ENCODE results near the gene TMEM87B.
"Not testable (repeated sequence)": the region's sequence is repeated elsewhere in the genome, so short reads cannot be mapped to it uniquely, and the experiment has no call there.

TMEM87B gene

GRCh38 chr2:112034924-112035323, 20.1 kb upstream of the TMEM87B start:
- Histone ChIP-seq H3K27ac (ENCODE audit: low read length) (no peak overlapping the region), H3K9me3 (ENCODE audit: control insufficient read depth in 1 of 2, low read length in 2 of 2) (no peaks in the 10 kb centered on the region), H3K4me3 (ENCODE audit: low read depth in 1 of 2, low read length in 2 of 2) (no peak overlapping the region), H3K27me3 (ENCODE audit: low read depth, low read length) (no peaks in the 10 kb centered on the region), H3K36me3 (ENCODE audit: control insufficient read depth in 1 of 2, insufficient read depth in 2 of 2, low read length in 2 of 2) (no peaks in the 10 kb centered on the region), H3K4me1 (ENCODE audit: control insufficient read depth in 1 of 2, insufficient read depth in 2 of 2, low read length in 2 of 2) (peaks cover 3 to 13% of the 10 kb centered on the region in 2 donors)

- Histone ChIP-seq H3K4me1 (ENCODE audit: control insufficient read depth in 1 of 2, insufficient read depth in 2 of 2, low read length in 2 of 2) (peaks cover 3 to 13% of the 10 kb centered on the region in 2 donors), H3K4me3 (ENCODE audit: low read depth in 1 of 2, low read length in 2 of 2) (no peak overlapping the region), H3K27ac (ENCODE audit: low read length) (no peak overlapping the region), H3K27me3 (ENCODE audit: low read depth, low read length) (no peaks in the 10 kb centered on the region), H3K36me3 (ENCODE audit: control insufficient read depth in 1 of 2, insufficient read depth in 2 of 2, low read length in 2 of 2) (no peaks in the 10 kb centered on the region), H3K9me3 (ENCODE audit: control insufficient read depth in 1 of 2, low read length in 2 of 2) (no peaks in the 10 kb centered on the region)
Measured at GRCh38 chr2:112035786-112036185, 19.3 kb upstream of the TMEM87B start.

DNA sequence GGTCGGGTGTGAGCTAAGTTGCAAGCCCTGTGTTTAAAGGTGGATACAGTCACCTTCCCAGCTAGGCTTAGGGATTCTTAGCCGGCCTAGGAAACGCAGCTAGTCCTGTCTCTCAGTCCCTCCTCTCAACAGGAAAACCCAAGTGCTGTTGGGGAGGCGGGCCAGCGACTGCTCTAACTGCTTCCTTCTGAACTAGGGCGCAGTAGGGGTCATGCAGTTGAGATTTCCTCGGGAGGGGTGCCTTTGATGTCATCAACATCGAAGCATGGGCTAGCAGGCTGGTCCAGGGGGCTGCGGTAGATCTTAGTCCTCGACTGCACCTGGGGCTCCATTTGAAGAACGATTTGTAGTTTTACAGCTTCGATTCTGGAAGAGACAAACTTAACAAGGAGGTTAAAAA, 15.5 kb upstream of the TMEM87B start:
- H3K9me3 ChIP-seq (ENCODE audit: control insufficient read depth in 1 of 2, low read length in 2 of 2); H3K36me3 ChIP-seq (ENCODE audit: control insufficient read depth in 1 of 2, insufficient read depth in 2 of 2, low read length in 2 of 2); H3K4me3 ChIP-seq (ENCODE audit: low read depth in 1 of 2, low read length in 2 of 2); H3K27ac ChIP-seq (ENCODE audit: low read length); H3K27me3 ChIP-seq (ENCODE audit: low read depth, low read length); H3K4me1 ChIP-seq (ENCODE audit: control insufficient read depth in 1 of 2, insufficient read depth in 2 of 2, low read length in 2 of 2): not testable (repeated sequence)

DNA sequence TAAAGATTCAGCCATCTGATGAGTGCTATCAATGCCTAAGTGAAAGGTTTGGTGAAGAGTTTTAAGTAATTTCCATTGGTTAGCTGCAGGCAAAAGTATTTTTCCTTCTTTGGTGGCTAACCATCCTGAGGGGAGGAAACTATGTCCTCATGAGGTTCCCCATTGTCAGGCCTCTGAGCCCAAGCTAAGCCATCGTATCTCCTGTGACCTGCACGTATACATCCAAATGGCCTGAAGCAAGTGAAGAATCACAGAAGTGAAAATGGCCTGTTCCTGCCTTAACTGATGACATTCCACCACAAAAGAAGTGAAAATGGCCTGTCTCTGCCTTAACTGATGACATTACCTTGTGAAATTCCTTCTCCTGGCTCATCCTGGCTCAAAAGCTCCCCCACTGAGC, 15.0 kb upstream of the TMEM87B start:
- H3K27ac ChIP-seq (ENCODE audit: low read length); H3K4me3 ChIP-seq (ENCODE audit: low read depth in 1 of 2, low read length in 2 of 2); H3K36me3 ChIP-seq (ENCODE audit: control insufficient read depth in 1 of 2, insufficient read depth in 2 of 2, low read length in 2 of 2); H3K4me1 ChIP-seq (ENCODE audit: control insufficient read depth in 1 of 2, insufficient read depth in 2 of 2, low read length in 2 of 2); H3K9me3 ChIP-seq (ENCODE audit: control insufficient read depth in 1 of 2, low read length in 2 of 2); H3K27me3 ChIP-seq (ENCODE audit: low read depth, low read length): not testable (repeated sequence)

DNA sequence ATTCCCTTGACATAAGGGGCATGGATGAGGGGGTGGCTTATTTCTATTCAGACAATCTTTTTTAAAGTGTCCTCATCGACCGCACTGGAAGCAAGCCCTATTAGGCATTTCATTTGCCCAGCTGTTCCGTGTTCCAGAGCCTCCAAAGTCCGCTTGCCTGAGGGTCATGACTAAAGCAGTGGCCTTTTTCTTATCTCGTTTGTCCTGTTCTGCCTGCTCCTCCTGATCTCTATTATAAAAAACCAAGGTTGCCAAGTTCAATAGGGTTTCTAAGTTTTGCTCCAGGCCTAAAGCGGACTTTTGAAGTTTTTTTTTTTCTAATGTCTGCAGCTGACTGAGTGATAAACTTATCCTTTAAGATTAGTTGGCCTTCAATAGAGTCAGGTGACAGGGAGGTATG, 13.6 kb upstream of the TMEM87B start:
- not testable (repeated sequence) for H3K9me3 ChIP-seq (ENCODE audit: control insufficient read depth in 1 of 2, low read length in 2 of 2); H3K4me3 ChIP-seq (ENCODE audit: low read depth in 1 of 2, low read length in 2 of 2); H3K36me3 ChIP-seq (ENCODE audit: control insufficient read depth in 1 of 2, insufficient read depth in 2 of 2, low read length in 2 of 2); H3K27ac ChIP-seq (ENCODE audit: low read length); H3K27me3 ChIP-seq (ENCODE audit: low read depth, low read length); H3K4me1 ChIP-seq (ENCODE audit: control insufficient read depth in 1 of 2, insufficient read depth in 2 of 2, low read length in 2 of 2)

GRCh38 chr2:112045446-112046014, 9.5 kb upstream of the TMEM87B start:
- no peak overlapping the region for H3K4me3 ChIP-seq (ENCODE audit: low read depth in 1 of 2, low read length in 2 of 2)
- no peaks in the 10 kb centered on the region for H3K27me3 ChIP-seq (ENCODE audit: low read depth, low read length)
- no peak overlapping the region for H3K27ac ChIP-seq (ENCODE audit: low read length)
- peaks cover 3 to 6% of the 10 kb centered on the region in 2 donors for H3K9me3 ChIP-seq (ENCODE audit: control insufficient read depth in 1 of 2, low read length in 2 of 2)
- no peaks in the 10 kb centered on the region for H3K36me3 ChIP-seq (ENCODE audit: control insufficient read depth in 1 of 2, insufficient read depth in 2 of 2, low read length in 2 of 2)
- no peaks in the 10 kb centered on the region for H3K4me1 ChIP-seq (ENCODE audit: control insufficient read depth in 1 of 2, insufficient read depth in 2 of 2, low read length in 2 of 2)

- H3K4me1 ChIP-seq (ENCODE audit: control insufficient read depth in 1 of 2, insufficient read depth in 2 of 2, low read length in 2 of 2): no peaks in the 10 kb centered on the region
- H3K27me3 ChIP-seq (ENCODE audit: low read depth, low read length): no peaks in the 10 kb centered on the region
- H3K9me3 ChIP-seq (ENCODE audit: control insufficient read depth in 1 of 2, low read length in 2 of 2): peaks cover 3 to 6% of the 10 kb centered on the region in 2 donors
- no peaks in the 10 kb centered on the region for H3K36me3 ChIP-seq (ENCODE audit: control insufficient read depth in 1 of 2, insufficient read depth in 2 of 2, low read length in 2 of 2)
- H3K4me3 ChIP-seq (ENCODE audit: low read depth in 1 of 2, low read length in 2 of 2): no peak overlapping the region
- no peak overlapping the region for H3K27ac ChIP-seq (ENCODE audit: low read length)
Measured at GRCh38 chr2:112046231-112046630, 8.8 kb upstream of the TMEM87B start.

- peaks cover 3 to 6% of the 10 kb centered on the region in 2 donors for H3K9me3 ChIP-seq (ENCODE audit: control insufficient read depth in 1 of 2, low read length in 2 of 2)
- no peak overlapping the region for H3K27ac ChIP-seq (ENCODE audit: low read length)
- no peaks in the 10 kb centered on the region for H3K36me3 ChIP-seq (ENCODE audit: control insufficient read depth in 1 of 2, insufficient read depth in 2 of 2, low read length in 2 of 2)
Measured at GRCh38 chr2:112047537-112048235, 7.4 kb upstream of the TMEM87B start.

DNA sequence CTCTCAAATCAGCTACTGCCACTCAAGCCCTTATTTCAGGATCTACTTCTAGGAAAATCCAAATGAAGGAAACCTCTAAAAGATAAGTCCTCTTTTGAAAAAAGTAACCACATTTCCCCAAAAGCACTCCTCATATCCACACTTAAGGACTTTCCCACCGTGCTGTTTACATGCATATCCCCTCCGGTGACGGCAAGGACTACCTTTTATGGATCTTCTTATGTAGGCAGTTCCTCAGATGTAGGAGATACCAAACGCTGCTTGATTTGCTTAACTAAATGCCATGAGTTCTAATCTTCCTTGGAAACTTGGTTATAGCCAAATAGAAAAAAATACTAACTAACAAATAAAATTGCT, 6.9 kb upstream of the TMEM87B start:
- no peak overlapping the region for H3K27ac ChIP-seq (ENCODE audit: low read length)
- peaks cover 3 to 6% of the 10 kb centered on the region in 2 donors for H3K9me3 ChIP-seq (ENCODE audit: control insufficient read depth in 1 of 2, low read length in 2 of 2)
- no peaks in the 10 kb centered on the region for H3K27me3 ChIP-seq (ENCODE audit: low read depth, low read length)
- no peaks in the 10 kb centered on the region for H3K36me3 ChIP-seq (ENCODE audit: control insufficient read depth in 1 of 2, insufficient read depth in 2 of 2, low read length in 2 of 2)
- no peak overlapping the region for H3K4me3 ChIP-seq (ENCODE audit: low read depth in 1 of 2, low read length in 2 of 2)
- no peaks in the 10 kb centered on the region for H3K4me1 ChIP-seq (ENCODE audit: control insufficient read depth in 1 of 2, insufficient read depth in 2 of 2, low read length in 2 of 2)

More at GRCh38 chr2:112047537-112048235, 7.4 kb upstream of the TMEM87B start:
- Histone ChIP-seq H3K4me1 (ENCODE audit: control insufficient read depth in 1 of 2, insufficient read depth in 2 of 2, low read length in 2 of 2) (no peaks in the 10 kb centered on the region), H3K27me3 (ENCODE audit: low read depth, low read length) (no peaks in the 10 kb centered on the region), H3K4me3 (ENCODE audit: low read depth in 1 of 2, low read length in 2 of 2) (no peak overlapping the region)

- no peaks in the 10 kb centered on the region for H3K27me3 ChIP-seq (ENCODE audit: low read depth, low read length)
Measured at GRCh38 chr2:112048887-112049286, 6.2 kb upstream of the TMEM87B start.

DNA sequence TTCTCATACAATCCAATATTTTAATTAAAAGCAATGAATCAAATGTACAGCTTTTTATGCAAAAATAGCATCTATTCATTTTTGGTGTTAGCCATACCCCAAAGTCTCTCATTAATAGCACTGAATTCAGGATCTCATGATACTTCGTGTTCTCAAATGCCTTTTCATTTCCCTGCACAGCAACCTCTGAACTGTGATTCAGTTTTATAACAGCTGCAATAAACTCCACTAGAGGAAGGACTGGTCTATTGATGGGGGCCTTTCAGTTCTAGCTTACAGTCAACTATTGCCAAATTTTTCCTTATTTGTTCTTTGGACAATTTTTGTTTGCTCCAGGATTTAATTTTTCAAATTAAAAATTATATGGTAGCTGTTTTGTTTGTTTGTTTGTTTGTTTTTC, 4.8 kb upstream of the TMEM87B start:
- no peaks in the 10 kb centered on the region for H3K27me3 ChIP-seq (ENCODE audit: low read depth, low read length)
- peaks cover 0 to under 1% of the 10 kb centered on the region in 2 donors for H3K9me3 ChIP-seq (ENCODE audit: control insufficient read depth in 1 of 2, low read length in 2 of 2)
- H3K4me3 ChIP-seq (ENCODE audit: low read depth in 1 of 2, low read length in 2 of 2): no peak overlapping the region
- peaks cover 0 to 5% of the 10 kb centered on the region in 2 donors for H3K4me1 ChIP-seq (ENCODE audit: control insufficient read depth in 1 of 2, insufficient read depth in 2 of 2, low read length in 2 of 2)
- no peaks in the 10 kb centered on the region for H3K36me3 ChIP-seq (ENCODE audit: control insufficient read depth in 1 of 2, insufficient read depth in 2 of 2, low read length in 2 of 2)
- H3K27ac ChIP-seq (ENCODE audit: low read length): no peak overlapping the region

More at GRCh38 chr2:112048887-112049286, 6.2 kb upstream of the TMEM87B start:
- no peak overlapping the region for H3K27ac ChIP-seq (ENCODE audit: low read length)
- H3K4me1 ChIP-seq (ENCODE audit: control insufficient read depth in 1 of 2, insufficient read depth in 2 of 2, low read length in 2 of 2): peaks cover 0 to 4% of the 10 kb centered on the region in 2 donors
- H3K9me3 ChIP-seq (ENCODE audit: control insufficient read depth in 1 of 2, low read length in 2 of 2): peaks cover 3 to 6% of the 10 kb centered on the region in 2 donors
- H3K4me3 ChIP-seq (ENCODE audit: low read depth in 1 of 2, low read length in 2 of 2): no peak overlapping the region
- H3K36me3 ChIP-seq (ENCODE audit: control insufficient read depth in 1 of 2, insufficient read depth in 2 of 2, low read length in 2 of 2): no peaks in the 10 kb centered on the region
